HG02678 (cell line): ENCODE measurements around the gene RAPGEF5.

ENCODE experiments used
- ATAC-seq: cut with Tn5 transposase; IDR thresholded peaks from one replicate; pipeline ENCODE4 v1.9.1; 2021; ENCODE audit warnings: mild to moderate bottlenecking, moderate library complexity; ENCODE audit not compliant: unreplicated experiment

RAPGEF5 gene, protein sequence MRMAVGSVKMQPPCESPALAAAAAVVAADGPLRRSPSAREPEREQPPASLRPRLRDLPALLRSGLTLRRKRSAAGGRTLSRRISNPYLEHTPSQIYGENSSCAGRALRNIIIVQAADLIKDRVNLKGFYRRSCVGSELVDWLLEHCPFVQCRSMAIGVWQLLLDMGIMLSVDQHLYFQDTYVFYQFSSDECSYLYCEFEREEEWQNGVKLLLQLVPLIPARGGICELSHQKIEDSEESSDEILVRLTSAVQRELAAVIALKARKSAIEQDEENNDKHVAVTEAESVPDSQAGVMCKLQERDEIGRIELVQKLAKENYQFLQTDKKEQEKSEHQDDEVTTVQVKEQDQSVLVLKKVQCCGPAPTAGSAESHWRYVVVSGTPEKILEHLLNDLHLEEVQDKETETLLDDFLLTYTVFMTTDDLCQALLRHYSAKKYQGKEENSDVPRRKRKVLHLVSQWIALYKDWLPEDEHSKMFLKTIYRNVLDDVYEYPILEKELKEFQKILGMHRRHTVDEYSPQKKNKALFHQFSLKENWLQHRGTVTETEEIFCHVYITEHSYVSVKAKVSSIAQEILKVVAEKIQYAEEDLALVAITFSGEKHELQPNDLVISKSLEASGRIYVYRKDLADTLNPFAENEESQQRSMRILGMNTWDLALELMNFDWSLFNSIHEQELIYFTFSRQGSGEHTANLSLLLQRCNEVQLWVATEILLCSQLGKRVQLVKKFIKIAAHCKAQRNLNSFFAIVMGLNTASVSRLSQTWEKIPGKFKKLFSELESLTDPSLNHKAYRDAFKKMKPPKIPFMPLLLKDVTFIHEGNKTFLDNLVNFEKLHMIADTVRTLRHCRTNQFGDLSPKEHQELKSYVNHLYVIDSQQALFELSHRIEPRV

DNA sequence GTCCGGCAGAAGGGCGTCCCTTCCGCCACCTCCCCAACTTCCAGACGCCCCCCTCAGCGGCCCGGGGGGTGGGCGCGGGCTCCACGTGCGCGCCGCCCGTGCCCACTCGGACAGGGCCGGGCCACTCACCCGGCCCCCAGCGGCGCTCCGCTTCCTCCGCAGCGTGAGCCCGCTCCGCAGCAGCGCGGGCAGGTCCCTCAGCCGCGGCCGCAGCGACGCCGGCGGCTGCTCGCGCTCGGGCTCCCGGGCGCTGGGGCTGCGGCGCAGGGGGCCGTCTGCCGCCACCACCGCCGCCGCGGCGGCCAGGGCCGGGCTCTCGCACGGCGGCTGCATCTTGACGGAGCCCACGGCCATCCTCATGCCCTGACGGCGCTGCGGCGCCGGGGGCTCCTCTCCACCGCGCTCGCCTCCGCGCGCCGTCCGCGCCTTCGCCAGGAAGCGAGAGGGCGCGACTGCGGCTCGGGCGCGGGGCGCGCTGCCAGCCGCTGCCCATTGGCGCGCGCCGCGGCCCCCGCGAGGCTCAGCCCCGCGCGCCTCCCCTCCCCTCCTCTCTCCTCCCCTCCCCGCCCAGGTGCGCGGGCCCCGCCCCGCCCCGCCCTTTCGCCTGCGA is at the start of gene RAPGEF5:
RAPGEF5 (minus strand) TSS at position 454 of the 610 bp plus-strand sequence; CDS start at position 360, 94 bp downstream.
- ATAC-seq, result peak; percentile 62

DNA sequence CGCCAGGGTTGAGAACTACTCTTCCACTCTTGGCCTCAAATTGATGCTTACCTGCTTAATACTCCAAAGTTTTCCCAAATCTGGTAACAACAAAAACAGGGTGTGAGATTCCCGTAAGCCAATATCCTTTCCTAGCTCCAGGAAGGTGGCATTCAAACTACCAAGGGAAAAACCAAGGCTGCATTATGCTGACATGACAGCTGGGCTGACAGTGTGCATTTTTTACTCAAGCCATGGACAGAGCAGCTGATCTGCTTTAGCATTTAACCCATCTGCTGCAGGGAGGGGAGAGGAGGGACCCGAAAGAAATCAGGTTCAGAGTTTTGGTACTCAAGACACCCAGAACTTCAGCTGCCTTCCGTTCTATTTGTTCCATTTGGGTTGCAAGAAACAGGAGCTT is 49.8 kb upstream of the RAPGEF5 start:
- no peak for ATAC-seq

DNA sequence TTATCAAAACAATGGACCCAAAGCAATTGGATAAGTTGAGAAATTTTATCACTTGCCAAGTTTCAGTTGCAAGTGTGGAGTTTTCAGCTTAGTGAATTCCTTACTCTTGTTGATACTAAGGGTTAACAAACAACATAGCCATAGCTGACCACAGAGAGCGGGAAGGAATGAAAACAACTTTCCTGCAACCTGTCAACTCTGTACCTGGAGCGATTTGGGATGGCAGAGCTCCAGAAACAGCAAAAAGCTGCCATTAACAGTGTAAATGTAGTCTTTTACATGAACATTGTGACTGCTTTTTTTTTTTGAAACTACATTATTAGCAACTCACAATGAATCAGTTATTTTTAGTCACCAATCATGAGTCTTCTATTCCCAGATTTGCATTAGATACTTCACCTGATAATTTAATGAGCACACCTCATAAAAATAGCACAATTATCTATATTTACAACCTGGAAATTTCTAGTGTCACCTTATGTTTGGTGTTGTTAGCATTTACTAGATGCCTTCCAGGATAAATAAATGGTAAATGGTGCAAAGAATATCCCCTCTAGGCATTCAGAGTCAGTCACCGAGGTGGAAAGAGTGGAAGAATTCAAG is 47.6 kb upstream of the RAPGEF5 start:
- ATAC-seq, result no peak

DNA sequence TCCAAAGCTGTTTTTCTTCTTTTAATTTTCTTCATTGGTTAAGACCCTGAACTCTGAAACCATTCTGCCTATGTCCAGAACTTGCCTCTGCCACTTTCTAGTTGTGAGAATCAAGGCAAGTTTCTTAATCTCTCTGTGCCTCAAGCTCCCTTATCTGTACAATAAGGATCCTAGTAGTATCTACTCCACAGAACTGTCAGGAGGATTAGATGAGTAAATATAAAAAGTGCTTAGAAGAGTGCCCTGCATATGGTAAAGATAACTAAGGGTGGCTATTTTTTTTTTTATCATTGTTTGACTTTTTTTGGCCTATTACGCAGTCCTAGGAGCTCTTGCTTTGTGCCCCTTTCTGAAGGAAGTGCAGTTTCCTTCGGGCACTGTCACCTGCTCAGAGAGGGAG is 46.4 kb upstream of the RAPGEF5 start:
- ATAC-seq, result no peak

DNA sequence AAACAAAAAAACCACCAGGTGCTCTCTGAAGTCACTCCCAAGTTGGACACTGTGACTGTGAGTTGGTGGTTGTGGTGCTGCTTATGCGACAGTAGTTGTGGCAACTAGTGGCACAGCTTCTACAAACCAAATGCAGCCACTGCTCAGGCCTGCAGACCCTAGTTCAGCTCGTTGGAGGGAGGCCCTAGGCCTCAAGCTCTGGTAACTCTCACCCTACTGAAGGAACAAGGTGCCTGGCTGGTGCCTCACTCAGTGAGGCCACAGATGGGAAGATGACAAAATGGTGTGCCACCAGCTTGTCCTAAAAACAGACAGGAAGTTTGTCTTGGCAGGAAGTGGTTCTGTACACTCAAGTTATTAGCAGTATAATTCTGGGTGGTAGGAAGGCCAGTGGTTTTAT is 45.3 kb upstream of the RAPGEF5 start:
- ATAC-seq, result peak; percentile 40

DNA sequence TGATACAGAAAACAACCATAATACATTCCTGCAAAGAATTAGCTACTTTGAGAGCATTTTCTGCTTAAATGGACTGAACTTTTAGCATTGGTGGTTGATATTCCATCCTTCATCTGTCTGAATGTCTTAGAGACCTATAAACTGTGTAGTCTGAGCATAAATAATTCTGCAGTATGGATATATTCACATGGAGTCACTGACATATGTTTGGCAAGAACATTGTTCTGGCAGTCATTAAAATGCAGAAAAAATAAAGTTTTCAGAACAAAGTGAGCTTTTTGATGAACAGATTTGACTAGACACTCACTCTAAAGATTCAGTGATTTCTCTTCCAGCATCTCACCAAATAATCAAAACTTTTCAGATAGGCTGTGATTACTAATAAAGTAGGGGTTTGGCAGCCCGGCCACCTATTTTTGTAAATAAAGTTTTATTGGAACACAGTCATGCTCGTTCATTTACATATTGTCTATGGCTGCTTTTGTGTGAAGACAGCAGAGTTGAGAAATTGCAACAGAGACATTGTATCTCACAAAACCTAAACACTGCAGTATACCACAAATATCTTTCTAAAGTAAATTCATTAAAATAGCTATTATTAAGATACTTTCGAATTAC is 44.1 kb upstream of the RAPGEF5 start:
- no peak for ATAC-seq

DNA sequence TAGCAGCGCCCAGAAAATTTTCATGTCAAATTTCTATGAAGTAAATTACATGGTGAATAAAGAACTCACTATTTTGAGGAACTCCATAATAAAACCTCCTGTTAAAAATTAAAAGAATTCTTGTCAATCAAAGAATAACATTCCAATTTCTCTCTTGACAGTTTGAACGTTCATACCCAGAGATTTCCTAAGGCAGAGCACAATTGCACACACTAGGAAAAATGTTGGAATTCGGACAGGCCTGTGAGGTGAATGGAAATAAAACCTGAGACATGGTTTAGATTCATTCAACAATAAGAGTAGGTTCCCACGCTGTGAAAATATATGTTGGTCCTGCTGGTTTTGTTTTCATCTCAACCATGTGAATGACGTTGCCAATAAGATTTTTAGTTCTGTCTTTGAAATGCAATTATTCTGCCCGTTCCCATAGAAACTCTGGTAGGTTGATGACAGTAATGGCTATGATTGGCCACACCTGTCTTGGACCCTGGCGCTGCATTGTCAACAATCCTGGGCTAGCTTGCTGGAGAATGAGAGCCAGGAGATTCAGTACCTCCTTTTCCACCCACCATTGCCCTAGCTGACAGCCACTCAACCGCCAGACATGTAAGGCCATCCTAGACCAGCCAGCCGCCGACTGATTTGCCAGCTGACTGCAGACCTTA is 43.3 kb upstream of the RAPGEF5 start:
- ATAC-seq, result no peak

DNA sequence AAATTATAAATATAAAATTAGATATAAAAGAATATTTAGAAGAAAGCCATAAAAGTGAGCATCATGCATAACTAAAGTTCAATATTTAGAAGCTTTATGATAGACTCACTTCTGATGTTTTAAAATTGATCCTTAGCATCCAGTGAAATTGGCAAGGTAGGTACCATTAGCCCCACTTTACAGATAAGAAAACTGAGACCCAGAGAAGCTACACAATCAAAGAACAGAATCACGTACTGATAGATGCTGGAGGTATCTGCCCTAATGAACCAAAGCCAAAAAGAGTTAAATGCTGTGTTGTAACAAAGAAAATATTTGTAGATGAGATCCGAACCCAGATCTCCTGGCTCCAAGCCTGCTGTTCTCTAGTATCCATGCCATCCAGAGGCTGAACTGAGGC is 42.6 kb upstream of the RAPGEF5 start:
- no peak for ATAC-seq

DNA sequence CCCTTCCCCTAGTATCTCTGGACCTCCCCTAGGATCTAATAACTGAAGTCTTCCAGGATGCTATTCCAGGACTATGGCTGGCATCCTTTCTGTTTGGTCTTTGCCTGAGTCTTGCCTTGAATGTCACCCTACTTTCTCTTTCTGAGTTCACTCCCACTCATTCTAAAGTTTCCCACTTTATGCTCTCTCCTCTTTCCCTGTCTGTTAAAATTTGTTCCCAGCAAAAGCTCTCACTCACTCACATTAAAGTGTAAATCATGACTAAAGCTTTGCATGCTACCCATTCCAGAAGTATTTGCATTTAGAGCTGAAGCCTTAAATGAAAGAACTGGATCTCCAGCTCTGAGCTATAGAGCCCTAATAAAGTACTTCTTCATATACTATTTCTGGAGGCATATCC is 42.1 kb upstream of the RAPGEF5 start:
- ATAC-seq, result no peak

DNA sequence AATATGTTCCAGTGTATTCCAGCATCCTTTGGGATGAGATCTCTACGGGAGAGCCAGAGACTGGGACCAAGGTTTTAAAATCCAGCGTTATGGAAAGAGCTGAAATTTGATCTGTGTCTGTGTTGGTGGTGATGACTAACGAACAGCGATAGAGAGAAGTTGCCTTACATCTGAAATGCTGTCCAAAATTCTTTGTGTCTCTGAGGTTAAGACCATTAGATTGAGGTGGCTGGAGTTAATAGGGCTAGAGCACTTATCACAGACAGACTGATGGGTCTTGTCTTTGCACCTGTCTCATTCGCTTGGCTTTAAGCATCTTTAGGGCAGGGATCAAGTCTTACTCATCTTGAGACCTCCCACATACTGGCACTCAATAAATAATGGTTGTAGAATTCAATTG is 41.0 kb upstream of the RAPGEF5 start:
- ATAC-seq, result no peak

DNA sequence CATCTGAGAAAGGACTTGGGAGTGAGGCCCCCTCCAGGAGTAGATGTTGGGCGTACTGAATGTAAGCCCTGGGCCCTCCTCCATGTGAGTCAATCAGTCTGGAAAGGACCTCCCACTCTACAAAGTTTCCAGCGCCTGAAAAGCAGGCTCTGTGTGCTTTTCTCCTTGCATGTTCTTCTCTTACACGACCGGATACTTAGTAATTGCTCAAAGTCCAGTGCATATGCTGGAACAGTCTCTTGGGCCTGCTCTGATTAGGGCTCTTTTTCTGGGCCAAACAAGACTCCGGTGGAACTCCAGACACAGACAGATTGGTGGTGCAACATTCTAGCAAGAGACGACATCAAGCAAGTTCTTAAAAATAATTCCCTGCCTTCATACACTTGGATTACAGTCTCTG is 38.3 kb upstream of the RAPGEF5 start:
- ATAC-seq, result no peak

DNA sequence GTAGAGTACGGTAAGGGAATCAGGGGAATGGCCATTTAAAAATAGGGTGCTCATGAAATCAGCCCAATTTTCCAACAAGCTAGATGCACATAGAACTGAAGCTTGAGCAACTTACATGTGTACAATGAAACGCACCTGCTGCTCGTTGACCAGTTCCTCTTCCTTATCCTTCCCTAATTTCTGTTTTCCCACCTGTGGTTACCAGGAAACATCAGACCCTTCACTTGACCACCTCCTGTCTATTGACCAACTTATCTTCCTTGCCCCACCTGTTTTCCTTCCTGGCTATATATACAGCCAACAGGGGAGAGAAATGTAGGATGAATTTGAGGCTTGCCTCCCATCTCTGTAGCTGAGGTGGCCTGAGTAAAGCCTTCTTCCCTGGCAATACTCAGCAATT is 37.8 kb upstream of the RAPGEF5 start:
- ATAC-seq, result no peak

DNA sequence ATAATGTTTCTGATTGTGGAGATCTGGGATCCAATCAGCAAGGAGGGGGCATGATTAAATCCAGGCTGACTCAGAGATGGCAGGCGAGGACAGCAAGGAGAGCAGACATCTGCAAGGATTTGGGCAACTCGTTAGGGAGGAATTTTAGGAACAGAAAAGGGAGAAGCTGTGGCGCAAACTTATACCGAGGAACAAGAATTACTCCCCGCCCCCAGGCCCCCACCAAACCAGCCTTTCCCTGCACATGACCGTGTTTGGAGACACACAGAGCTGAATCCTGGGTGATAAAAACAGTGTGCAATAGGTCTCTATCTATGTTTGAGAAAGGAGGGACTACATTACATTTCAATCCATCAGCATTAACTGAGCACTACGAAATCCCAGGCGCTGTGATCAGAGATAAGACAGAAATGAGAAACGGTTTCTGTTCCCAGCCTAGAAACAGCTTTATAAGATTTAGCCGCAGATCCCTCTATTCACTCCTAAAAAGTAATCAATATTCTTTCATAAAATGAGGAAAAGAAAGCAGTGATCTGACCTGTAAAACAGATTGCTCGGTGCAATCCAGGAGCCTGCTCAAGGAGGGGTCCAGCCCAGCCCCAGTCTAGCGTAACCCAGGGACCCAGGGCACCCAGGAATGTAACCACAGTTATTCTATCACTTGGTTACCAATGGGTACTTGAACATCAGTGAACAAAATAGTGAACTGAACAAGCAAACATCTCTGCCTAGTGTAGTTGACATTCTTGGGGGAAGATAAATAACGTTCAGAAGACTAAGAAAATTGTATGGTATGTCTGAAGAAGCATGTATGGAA is 37.2 kb upstream of the RAPGEF5 start:
- ATAC-seq, result no peak

DNA sequence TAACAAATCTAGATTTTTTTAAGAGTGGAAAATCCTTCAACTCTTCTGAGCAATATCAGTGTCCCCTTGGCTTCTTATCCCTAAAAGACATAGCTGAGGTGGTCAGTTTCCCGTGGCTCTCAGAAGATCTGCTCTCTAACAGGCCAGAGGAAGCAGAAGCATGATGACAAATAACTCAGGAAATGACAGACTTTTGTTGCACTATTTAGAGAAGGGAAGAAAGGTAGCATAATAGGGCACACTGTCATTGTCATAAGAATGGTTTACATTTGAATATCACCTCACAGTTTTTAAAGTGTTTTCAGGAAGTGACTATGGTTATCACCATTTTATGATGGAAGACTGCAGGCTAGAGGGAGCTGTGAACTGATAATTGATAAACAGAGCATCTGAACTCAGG is 33.6 kb upstream of the RAPGEF5 start:
- ATAC-seq, result no peak

DNA sequence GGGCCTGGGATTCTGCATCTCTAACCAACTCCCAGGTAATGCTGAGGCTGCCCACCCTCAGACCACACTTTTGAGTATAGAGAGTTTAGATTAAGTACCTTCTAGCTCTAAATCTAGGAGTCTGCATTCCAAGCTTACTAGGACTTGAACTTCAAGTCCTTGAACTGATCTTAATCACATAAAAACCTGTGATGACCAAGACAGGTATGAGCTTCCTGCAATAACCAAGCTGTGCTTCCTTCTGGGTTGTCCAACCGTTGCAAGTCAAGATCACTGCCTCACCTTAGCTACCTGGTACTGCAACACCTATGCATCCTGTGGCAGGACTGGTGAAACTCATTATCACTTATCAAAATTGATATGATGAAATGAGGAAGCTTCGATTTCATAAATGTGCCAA is 32.9 kb upstream of the RAPGEF5 start:
- no peak for ATAC-seq

DNA sequence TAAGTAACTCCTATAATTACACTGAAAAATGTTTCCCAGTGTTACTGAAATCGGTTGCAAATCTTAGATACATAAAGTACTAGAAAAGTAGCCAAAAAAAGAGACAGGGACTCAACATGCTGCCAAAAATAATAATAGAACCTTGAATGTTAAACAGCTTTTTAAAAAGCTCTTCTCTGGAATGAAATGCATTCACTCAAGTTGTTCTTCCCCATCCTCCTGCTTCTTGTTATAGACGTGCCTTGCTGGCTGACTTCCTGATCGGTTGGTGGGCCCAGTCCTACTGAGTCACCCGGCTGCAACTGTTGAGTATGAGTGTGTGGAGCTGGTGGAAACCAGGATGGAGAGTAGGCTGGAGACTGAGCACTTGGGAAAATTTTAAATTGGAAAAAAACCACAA is 30.6 kb upstream of the RAPGEF5 start:
- ATAC-seq, result no peak

DNA sequence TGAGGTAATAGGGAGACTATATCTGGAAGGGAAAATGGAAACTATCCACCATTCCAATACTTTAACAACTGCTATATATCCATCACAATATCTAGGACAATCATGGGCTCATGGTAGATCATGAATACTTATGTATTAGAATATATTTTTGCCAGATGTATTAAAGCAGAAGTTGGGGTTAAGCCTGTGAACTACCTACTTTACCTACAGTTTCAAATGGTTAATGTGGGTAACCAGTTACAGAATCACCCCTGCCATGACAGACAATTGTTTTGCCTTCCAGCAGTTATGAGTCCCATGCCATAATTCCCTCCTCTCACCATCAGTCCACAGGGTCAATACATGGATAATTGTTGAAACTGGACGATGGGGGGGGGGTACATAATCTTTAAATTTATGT is 29.9 kb upstream of the RAPGEF5 start:
- peak; percentile 62 for ATAC-seq

DNA sequence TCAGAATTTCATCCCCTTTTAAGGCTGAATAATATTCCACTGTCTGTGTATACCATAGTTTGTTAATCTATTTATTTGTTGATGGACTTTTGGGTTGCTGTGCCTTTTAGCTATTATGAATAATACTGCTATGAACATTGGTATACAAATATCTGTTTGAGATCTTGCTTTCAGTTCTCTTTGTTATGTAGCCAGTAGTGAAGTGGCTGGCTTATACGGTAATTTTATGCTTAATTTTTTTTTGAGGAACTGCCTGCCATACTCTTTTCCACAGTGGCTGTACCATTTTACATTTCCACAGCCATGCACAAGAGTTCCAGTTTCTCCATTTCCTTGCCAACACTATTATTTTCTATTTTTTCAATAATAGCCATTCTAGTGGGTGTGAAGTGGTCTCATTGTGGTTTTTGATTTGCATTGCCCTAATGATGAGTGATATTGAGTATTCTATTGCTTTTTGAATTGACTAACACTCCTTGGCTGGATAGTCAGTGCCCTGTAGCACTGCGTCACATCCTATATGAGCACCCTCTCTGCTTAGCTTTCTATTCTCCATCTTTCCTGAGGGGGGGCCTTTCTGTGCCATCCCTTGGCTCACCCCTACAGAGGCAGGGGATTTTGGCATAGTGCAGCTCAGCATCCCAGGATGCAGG is 29.4 kb upstream of the RAPGEF5 start:
- ATAC-seq, result peak; percentile 63

DNA sequence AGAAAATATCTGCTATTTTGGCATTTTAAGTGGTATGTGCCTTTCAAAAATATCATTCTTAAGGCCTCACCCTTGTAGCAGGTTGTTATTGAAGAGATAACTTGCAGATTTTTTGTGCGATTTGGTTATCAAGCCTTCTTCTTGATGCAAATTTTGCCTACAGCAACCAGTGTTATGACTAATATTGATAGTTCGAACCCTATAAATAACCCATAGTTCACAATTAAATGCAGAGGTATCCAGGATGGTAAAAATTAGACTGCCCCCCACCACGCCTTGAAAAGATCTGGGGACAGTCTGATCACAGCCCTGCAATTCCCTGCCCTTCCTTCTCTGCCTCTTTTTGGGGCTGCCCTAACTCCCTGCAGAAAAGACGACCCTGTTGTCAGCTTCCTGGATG is 28.4 kb upstream of the RAPGEF5 start:
- no peak for ATAC-seq
